HG02759 (cell line): ENCODE data around the gene TSC22D1.
"Not testable (repeated sequence)": the region's sequence is repeated elsewhere in the genome, so short reads cannot be mapped to it uniquely, and the experiment has no call there.

Source experiments
- ATAC-seq: cut with Tn5 transposase; IDR thresholded peaks from one replicate; pipeline ENCODE4 v1.9.1; 2021; ENCODE audit warnings: mild to moderate bottlenecking, moderate library complexity; ENCODE audit not compliant: unreplicated experiment

The TSC22D1 gene

DNA sequence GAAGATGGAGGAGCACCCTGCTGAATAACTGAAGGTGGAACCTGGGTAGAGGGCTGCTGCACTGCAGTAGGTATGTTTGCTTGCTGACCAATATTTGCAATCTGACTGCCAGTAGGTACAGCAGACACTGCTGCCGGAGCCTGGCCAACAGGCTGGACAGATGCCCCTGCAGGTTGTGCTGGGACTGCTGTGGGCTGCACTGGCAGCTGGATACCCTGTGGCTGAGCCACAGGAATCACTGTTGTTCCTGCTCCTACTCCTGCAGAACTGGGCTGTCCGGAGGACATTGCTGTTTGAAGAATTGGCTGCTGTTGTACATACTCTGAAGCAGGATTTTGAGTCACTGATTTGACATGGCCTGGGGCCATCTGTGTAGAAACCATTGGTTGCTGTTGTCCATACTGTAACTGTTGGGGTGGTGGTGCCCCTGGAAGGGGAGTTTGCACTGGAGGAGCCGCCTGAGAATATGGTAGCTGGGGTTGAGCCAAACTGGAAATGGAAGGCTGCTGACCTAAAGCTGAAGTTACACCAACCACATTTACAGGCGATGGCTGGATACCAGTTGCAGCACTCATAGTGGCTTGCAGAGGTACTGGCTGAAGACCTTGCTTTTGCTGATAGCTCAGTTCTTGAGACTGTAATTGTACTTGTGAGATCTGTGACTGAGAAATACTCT is 2.2 kb downstream of the TSC22D1 start:
- ATAC-seq = no peak

DNA sequence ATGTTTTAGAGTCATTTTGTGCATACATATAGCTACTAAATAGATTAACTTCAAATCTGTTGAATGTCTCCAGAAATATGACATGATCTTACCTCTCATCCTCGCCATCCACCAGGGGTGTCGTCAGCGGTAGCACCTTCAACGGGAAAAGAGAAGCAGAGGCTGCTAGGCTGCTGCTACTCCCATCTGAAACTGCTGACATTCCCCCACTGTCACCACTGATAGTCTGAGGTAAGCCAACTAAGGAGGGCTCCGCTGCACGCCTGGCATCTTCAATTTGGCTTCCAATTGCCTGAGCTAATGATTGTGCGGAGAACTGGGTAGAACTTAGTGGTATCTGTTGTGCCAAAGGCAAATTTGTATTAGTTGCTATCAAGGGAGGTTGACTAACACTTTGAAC is 3.1 kb downstream of the TSC22D1 start:
- ATAC-seq = no peak

DNA sequence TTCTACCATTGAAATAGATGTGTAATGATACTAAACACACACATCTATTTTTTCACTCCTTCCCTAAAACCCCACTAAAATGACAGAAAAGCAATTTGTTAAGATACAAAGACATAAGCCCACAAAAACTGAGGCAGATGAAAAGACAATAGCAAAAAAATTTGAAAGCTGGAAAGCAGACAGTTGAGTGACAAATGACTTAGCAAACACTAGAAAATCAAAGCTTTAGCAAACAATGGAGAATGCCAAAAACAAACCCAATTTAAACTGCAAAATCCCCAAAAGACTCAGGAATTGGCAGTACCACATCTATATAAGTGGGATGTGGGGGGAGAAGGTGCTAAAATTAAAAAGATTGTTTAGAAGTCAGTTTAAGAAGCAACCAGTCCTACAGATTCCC is 9.5 kb downstream of the TSC22D1 start:
- no peak for ATAC-seq

DNA sequence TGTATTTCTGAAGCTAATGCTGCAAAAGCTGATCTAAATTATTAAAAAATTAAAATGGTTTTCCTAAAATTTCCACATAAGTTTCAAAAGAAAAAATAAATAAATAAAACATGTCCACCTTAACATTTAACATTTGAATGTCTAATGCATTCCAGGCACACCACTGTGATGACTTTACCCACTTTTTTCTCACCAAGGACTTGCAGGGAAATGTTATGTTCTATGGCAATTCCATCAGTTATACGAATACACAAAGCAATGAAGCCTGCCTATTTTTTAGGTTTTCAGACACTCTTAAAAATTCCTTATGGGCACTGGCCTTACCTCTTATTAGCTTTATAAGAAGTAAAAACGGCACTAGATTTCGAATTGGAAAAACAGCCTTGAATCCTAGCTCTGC is 10.2 kb downstream of the TSC22D1 start:
- no peak for ATAC-seq

DNA sequence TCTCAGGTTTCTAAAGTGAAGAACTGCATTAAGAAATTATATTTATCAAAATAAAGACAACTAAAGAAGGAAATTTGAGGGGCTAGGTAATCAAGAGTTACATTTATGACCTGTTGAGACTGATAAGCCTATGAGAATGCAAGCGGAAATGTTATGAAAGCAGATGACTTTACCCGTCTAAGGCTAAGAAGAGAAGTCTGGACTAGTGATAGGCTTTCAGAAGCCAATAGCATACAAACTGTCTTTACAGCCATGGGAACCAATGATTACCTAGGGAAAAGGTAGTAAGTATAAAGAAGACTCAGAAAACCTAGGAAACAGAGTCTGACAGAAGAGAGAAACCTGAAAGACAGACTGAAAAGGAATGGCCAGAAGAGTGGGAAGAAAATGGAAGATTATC is 11.2 kb downstream of the TSC22D1 start:
- ATAC-seq = no peak

DNA sequence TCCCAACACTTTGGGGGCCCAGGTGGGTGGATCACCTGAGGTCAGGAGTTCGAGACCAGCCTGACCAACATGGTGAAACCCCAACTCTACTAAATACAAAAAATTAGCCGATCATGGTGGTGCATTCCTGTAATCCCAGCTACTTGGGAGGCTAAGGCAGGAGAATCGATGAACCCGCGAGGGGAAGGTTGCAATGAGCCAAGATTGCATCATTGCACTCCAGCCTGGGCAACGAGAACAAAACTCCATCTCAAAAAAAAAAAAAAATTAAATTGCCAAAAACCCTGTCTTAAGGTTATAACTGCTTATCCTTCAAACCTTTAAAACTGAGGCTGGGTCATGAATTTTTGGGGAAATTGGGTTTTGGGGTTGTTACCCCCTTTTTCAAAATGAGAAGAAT is 13.3 kb downstream of the TSC22D1 start:
- not testable (repeated sequence) for ATAC-seq

DNA sequence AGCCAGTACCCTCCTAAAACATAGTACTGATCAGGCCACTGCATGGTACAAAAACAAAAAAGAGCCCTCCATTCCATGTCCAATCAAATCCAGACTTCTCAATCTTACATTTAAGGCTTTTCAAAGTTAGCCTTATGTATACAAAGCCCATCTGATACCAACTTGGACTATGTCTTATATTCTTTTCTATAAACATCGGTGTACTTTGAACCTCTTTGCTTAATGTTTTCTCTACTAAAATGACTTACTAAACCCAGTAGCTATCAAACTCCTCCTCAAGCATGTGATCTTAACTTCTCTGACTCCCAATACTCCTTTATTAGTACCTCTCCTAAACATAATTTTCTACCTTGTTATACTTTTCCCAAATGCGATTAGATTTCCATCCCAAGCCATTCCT is 14.8 kb downstream of the TSC22D1 start:
- no peak for ATAC-seq

DNA sequence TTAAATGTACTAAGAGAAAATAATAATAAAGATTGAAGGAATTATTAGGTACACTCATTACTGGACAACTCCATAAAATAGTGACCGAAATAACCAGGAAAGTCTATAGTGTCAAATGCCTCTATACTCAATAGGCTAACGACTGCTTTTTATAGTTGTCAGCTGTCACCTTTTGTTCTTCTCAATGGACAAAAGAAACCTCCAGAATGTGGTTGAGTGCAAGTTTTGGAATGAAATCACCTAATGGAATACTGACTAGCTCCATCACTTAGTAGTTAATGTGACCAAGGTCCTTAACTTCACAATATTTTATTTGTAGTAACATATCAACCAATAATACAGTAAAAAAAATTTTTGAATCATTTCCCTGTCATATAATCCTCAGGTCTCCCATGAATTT is 18.1 kb downstream of the TSC22D1 start:
- ATAC-seq = no peak

DNA sequence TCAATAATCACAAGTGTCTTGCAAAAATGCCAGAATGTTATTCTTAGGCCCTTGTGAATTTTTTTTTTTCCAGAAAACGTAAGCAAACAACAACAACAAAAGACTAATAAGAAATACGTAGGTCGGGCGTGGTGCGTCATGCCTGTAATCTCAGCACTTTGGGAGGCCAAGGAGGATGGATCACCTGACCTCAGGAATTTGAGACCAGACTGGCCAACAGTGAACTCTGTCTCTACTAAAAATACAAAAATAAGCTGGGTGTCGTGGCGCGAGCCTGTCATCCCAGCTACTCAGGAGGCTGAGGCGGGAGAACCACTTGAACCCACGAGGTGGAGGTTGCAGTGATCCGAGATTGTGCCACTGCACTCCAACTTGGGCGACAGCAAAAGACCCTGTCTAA is 20.9 kb downstream of the TSC22D1 start:
- ATAC-seq = no peak

DNA sequence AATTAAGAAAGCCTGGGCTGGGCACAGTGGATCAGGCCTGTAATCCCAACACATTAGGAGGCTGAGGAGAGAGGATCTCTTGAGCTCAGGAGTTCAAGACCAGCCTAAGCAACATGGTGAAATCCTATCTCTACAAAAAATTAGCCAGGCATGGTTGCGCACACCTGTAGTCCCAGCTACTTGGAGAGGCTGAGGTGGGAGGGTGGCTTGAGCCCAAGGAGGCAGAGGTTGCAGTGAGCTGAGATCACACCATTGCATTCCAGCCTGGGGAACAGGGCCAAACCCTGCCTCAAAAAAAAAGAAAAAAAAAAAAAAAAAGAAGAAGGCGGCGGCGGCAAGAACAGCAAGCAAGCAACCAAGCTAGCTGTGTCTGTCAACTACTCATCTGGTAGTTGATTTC is 26.7 kb downstream of the TSC22D1 start:
- ATAC-seq = no peak

DNA sequence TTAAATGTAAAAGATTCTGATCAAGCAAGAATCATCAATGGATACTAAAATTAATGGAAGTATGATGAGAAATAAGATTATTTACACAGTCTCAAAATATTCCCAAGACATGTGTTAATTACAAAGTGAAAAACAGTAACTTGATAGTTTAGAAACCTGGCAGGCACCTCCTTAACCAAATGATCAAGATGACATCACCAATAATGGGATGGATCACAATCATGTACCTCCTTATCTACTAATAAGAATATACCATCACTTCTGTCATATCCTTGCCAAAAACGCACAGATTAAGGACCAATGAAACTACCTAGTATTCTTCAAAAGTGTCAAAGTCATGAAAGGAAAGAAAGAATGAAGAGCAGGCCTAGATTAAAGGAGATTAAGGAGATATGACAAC is 30.0 kb downstream of the TSC22D1 start:
- ATAC-seq = no peak

DNA sequence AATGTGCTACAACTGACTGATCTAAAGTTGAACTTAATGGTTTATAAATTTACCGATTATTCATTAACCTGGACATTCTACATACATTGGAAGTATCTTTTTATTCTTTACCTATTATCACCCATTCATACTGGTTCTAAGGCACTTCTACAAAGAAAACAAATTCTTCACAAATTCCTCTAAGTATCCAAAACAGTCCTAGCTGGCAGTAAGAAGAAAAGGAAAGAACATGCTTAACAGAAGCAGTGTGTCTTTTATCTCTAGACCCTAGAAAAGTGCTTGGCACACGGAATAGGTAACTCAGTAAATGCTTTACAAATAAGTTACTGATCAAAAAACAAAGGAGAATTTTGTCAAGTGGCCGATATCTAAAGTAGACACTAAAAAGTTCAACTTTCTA is 32.8 kb downstream of the TSC22D1 start:
- ATAC-seq = no peak

DNA sequence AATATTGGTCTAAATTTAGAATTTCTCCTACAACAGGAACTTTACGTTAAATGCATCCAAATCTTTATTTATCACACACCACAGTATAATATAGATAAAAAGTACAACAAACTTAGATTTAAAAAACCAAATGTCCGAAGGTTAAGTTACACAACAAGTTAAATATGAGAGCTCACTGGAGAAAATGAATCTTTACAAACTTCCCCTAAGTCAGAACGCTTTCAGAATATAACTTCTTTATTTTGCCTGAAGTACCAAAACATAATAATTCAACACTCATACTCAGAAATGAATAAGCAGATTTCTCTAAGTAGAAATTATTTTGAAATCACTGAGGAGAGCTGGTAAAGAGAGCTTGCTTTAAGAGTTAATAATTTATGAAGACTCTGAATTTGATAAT is 33.8 kb downstream of the TSC22D1 start:
- ATAC-seq = no peak

DNA sequence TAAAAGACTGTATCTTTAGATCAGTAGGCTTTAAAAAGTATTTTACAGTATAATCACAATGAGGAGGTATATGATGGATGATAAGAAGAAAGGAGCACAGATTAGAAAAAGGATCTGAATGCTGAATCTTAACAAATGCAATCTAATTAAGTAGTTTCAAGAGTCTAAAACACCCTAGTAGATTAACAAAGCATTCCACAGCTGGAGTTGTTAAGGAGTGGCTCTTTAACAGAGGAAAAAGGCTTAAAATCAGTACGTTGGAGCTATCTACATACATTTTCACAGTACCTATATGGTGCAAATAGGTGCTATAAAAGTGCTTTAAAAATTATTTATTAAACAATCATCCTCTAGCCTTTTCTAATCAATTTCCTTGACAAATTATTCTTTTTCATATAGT is 34.5 kb downstream of the TSC22D1 start:
- ATAC-seq = no peak

DNA sequence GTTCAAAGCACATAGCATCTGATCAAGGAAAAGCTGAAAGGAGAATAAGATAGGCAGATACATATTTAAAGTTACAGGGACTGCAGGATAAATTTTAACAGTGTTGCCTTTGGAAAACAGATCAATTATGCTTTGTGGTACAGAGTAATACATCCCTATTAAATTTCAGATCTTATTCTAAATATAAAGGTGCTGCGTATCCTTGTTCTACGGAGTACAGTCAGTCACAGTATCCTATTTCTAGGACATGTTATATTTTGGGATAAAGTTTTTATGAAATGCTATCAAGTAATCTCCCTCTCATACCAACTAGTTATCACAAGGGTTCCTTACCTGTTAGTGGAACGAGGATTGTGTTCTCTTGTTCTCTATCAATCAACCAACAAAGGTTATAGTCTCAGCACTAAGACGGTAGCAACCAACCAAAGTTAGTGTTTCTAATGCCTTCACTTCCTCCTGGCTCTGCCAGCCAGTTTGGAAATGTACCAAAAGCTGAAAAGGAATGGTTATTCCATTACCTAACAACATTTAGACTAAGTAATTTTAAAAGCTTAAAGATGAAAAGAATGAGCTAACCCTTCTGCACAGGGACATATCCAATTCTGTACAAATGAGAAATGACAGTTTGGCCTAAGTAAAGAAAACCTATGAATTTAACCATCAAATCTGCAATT is 35.2 kb downstream of the TSC22D1 start:
- no peak for ATAC-seq

DNA sequence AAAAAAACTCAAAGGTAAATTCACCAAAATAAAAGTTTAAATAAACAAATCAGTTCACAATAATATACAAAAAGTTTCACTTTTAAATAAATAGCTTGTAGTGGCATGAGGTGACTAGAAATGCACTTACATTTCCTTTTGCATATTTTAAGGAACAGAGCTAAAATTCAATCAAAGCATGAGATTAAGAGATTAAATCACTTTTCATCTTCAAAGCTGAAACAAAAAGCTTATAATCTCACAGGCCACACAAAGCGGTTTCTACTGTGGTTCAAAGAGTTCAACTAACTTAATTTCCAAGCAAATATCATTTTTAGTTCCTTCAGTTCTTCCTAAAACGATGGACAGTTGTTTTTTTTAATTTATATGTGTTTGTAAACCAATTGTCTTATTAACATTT is 38.9 kb downstream of the TSC22D1 start:
- ATAC-seq = no peak

DNA sequence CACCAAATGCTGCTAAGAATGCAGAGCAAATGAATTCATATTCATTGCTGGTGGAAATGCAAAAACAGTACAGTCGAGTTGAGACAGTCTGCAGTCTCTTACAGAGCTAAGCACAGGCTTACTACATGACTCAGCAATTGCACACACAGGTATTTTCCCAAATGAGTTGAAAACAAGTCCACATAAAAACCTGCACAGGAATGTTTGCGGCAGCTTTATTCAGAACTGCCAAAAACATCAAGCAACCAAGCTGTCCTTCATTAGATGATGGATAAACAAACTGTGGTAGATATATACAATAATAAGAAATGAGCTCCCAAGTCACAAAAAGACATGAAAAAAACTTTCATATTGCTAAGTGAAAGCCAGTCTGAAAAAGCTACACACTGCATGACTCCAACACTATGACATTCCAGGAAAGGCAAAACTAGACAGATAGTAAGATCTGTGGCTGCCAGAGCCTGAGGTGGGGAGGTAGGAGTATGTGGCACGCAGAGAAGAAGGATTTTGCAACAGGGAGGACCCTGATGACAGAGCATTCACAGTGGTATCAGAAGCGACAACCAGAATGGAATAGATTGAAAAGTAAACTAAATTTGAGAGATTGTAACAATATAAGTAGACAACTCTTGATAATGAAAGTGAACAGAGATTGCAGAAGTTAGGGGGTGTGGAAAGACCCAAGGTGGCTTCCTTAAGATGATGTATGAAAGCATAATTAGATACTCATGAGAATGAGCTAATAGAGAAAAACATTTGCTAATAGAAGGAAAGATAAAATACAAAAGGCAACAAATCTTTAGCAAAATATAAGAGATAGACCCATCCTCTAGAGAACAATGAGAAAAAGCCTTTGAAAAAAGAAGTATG is 52.7 kb downstream of the TSC22D1 start:
- ATAC-seq = peak; percentile 43

DNA sequence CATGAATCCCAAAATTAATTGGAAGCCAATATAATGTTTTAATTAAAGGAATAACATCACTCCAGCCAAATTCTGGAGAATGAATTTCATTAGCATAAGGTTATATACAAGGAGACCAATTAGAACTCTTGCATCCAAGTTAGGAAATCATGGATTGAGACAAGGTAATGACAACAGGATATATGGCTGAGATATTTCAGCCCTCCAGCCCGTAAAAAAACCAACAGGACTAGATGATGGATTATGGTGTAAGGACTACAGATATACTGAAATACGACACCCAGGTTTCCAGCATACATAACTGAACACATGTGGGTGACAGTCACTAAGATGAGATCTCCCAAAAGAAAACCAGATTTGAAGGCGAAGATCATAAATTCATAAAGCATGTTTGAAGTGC is 56.5 kb downstream of the TSC22D1 start:
- ATAC-seq = no peak

DNA sequence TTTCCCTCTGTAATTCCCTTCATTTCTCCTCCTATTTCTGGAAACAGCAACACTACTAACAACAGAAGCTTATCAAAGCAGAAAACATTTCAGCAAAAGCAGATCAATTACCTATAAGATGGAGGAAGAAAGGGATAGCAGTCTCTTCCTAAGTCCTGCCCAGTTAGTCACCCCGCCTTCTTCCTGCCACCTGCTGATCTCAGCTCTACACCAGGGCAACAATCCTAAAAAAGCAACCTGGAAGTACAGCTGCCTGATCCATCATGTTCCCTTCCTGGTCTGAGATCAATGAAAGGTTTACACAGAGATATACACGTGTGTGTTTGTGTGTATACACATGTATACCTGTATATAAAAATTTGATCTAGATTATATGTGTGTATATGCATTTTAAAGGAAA is 59.4 kb downstream of the TSC22D1 start:
- ATAC-seq = no peak

DNA sequence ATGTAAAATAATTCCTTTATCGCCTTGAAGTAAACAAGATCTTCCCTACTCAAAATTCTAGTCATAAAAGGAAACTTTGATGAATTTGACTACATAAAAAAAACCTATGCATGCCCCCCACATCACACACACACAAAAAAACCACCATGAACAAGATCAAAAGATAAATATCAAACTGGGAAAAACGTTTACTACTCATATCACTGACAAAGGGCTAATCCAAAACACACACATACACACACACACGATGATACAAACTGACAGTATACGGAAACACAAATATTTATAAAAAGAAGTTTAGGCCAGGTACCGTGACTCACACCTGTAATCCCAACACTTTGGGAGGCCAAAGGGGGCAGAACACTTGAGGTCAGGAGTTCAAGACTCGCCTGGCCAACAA is 61.9 kb downstream of the TSC22D1 start:
- ATAC-seq = no peak

DNA sequence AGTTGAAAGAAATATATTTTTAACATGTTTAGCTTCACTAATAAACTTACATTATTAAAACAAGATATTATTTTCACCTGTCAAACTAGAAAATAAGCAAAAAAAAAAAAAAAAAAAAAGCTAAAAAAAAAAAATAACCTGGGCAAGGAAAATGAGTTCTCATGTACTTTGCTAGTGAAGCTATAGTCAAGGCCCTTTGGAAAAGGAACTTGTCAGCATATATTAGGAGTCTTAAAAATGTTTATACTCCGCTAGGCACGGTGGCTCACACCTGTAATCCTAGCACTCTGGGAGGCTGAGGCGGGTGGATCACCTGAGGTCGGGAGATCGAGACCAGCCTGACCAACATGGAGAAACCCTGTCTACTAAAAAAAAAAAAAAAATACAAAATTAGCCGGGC is 66.3 kb downstream of the TSC22D1 start:
- not testable (repeated sequence) for ATAC-seq

DNA sequence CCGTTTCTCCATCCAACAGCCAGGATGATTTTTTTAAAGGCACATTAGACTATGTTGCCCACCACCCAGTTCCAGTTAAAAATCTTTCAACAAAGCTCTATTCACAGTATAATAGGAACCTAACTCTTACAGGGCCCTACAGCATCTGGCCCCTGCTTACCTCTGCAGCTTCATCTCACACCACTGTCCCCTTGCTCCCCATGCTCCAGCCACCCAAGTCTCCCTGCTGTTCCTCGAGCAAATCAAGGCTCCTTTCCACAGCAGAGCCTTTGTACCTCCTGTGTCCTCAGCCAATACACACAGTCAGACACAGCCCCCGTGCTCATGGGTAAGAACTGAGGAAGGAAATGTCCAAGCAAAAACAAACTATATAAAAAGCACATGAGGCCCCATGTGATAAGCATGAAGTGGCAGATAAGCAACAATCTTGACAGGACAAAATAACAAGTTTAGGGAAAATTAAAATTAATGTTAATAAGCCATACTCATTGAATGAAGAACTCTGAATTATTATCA is 67.5 kb downstream of the TSC22D1 start:
- no peak for ATAC-seq
